HG03103 (cell line): ENCODE measurements around the gene CNNM2.
"Not testable (repeated sequence)": the region's sequence is repeated elsewhere in the genome, so short reads cannot be mapped to it uniquely, and the experiment has no call there.

ENCODE experiments used
- ATAC-seq: cut with Tn5 transposase; IDR thresholded peaks from one replicate; pipeline ENCODE4 v1.9.1; 2021; ENCODE audit warnings: low read depth; ENCODE audit not compliant: unreplicated experiment

CNNM2 gene

DNA sequence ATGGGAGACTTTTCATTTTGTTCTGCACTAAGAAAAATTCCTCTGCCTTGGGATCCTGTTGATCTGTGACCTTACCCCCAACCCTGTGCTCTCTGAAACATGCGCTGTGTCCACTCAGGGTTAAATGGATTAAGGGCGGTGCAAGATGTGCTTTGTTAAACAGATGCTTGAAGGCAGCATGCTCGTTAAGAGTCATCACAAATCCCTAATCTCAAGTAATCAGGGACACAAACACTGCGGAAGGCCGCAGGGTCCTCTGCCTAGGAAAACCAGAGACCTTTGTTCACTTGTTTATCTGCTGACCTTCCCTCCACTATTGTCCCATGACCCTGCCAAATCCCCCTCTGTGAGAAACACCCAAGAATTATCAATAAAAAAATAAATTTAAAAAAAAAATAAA is 212.1 kb downstream of the CNNM2 start:
- ATAC-seq: not testable (repeated sequence)

DNA sequence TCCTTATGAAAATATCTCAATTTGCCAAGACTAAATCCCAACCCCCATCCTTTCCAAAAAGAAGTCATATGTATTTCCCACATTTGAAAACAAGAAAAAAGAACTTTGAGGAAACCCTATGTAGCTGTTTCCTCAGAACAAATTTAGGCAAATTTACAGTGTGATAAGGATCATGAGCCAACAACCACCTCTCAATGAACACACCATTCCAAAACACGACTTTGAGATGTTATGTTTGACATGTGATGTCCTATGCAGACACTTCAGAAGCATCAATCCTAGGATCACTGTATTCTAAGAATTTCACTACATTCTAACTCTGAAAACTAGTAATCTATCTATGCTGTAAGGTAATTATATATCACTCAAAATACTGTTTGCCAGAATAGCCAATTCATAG is 212.8 kb downstream of the CNNM2 start:
- no peak for ATAC-seq

DNA sequence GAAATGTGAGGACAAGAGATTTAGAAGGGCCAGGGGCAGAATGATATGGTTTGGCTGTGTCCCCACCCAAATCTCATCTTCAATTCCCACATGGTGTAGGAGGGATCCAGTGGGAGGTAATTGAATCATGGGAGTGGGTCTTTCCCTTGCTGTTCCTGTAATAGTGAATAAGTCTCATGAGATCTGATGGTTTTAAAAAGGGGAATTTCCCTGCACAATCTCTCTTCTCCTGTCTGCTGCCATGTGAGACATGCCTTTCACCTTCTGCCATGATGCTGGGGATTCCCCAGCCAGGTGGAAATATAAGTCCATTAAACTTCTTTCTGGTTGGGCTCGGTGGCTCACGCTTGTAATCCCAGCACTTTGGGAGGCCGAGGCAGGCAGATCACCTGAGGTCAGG is 217.1 kb downstream of the CNNM2 start:
- ATAC-seq: not testable (repeated sequence)

DNA sequence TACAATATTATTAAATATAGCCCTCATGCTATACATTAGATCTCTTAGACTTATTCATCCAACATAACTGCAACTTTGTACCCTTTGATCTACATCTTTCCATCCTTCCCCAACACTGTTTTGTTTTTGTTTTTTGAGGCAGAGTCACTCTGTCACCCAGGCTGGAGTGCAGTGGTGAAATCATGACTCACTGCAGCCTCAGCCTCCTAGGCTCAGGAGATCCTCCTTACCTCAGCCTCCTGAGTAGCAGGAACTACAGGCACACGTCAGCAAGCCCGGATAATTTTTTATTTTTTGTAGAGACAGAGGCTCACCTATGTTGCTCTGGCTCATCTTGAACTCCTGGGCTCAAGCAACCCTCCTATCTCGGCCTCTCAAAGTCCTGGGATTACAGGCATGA is 221.7 kb downstream of the CNNM2 start:
- no peak for ATAC-seq
